ENCODE results near the gene SUPT3H. TPM values are rescaled to one million over a fixed set of nuclear protein-coding genes. Genes with fewer than 3 reads are reported as not detected.

Gene SUPT3H
- total and polyA plus RNA-seq, 2 of the 13 experiments (the other 11 are each of a cell fraction or from before 2014, with no cell fraction given), result 11.9 to 36.1 TPM

DNA sequence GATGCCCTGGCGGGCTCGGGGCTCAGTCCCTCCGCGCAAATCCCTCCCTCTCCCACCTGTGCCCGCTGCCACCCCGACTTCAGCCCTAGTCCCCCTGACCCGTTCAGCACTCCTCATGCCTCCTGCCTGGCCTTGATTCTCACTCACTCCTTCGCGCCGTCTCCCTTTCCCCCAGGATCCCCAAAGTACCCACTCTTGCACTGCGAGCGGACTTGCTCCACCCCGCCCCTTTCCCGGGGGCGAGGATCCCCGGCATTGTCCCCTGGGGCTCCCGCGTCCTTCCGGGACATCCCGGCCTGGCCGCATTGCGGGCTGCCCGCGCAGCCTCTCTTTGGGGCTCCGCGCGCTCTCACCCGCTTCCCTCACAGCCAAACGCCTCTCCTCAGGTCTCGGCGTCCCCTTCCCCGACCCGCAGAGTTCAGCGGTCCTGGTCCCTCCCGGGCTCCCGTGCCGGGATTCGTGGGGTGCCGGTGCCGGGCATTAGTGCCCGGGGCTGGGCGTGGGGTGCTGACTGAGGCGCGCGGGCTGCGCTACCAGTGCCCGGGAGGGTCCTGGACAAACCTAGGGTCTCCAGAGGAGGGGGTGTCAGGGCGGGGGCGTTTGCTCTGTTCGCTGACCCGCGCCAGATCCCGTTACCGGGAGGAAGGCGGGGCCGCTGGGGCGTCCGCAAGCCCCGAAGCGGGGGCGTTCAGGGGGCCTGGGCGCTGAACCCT, 45.5 kb upstream of the SUPT3H start (continued):
- no peak for TF ChIP-seq HNRNPH1 (optimal IDR thresholded peaks at IDR 0.05; ENCODE audit: low read depth, low read length)
- TF ChIP-seq ZNF777 (CRISPR knock-in tag; IDR thresholded peaks at IDR 0.05), result peak; percentile 13; the same call in 1 of the 2 replicates
- TF ChIP-seq ZNF501 (CRISPR knock-in tag; IDR thresholded peaks at IDR 0.05), result peak; percentile 50; the same call in 1 of the 2 replicates
- no peak for TF ChIP-seq SETDB1 (CRISPR knock-in tag; IDR thresholded peaks at IDR 0.05; ENCODE audit: borderline replicate concordance)
- 0 out of 2 replicates have a peak, but pooled peaks have one; percentile 10 for TF ChIP-seq NR2C2 (CRISPR knock-in tag; IDR thresholded peaks at IDR 0.05; ENCODE audit: borderline replicate concordance)
- no peak for TF ChIP-seq DNMT3B (CRISPR knock-in tag; conservative IDR thresholded peaks at IDR 0.05)
- TF ChIP-seq ZFX (CRISPR knock-in tag; IDR thresholded peaks at IDR 0.05; ENCODE audit: low read depth), result 0 out of 2 replicates have a peak, but pooled peaks have one; percentile 7
- TF ChIP-seq ZNF460 (CRISPR knock-in tag; IDR thresholded peaks at IDR 0.05; ENCODE audit: borderline replicate concordance), result no peak
- no peak for TF ChIP-seq SMARCE1 (IDR thresholded peaks at IDR 0.05; ENCODE audit: borderline replicate concordance)
- TF ChIP-seq, protein P1, sequence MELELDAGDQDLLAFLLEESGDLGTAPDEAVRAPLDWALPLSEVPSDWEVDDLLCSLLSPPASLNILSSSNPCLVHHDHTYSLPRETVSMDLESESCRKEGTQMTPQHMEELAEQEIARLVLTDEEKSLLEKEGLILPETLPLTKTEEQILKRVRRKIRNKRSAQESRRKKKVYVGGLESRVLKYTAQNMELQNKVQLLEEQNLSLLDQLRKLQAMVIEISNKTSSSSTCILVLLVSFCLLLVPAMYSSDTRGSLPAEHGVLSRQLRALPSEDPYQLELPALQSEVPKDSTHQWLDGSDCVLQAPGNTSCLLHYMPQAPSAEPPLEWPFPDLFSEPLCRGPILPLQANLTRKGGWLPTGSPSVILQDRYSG (CRISPR knock-in tag; IDR thresholded peaks at IDR 0.05), result no peak
- TF ChIP-seq, protein P2, sequence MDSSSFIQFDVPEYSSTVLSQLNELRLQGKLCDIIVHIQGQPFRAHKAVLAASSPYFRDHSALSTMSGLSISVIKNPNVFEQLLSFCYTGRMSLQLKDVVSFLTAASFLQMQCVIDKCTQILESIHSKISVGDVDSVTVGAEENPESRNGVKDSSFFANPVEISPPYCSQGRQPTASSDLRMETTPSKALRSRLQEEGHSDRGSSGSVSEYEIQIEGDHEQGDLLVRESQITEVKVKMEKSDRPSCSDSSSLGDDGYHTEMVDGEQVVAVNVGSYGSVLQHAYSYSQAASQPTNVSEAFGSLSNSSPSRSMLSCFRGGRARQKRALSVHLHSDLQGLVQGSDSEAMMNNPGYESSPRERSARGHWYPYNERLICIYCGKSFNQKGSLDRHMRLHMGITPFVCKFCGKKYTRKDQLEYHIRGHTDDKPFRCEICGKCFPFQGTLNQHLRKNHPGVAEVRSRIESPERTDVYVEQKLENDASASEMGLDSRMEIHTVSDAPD (CRISPR knock-in tag; IDR thresholded peaks at IDR 0.05), result no peak
- TF ChIP-seq ZBTB8A (CRISPR knock-in tag; IDR thresholded peaks at IDR 0.05; ENCODE audit: borderline replicate concordance, low read depth), result no peak
- no peak for TF ChIP-seq KMT2A (CRISPR knock-in tag; IDR thresholded peaks at IDR 0.05)
- TF ChIP-seq SRY (CRISPR knock-in tag; IDR thresholded peaks at IDR 0.05), result no peak
- TF ChIP-seq, protein P3, sequence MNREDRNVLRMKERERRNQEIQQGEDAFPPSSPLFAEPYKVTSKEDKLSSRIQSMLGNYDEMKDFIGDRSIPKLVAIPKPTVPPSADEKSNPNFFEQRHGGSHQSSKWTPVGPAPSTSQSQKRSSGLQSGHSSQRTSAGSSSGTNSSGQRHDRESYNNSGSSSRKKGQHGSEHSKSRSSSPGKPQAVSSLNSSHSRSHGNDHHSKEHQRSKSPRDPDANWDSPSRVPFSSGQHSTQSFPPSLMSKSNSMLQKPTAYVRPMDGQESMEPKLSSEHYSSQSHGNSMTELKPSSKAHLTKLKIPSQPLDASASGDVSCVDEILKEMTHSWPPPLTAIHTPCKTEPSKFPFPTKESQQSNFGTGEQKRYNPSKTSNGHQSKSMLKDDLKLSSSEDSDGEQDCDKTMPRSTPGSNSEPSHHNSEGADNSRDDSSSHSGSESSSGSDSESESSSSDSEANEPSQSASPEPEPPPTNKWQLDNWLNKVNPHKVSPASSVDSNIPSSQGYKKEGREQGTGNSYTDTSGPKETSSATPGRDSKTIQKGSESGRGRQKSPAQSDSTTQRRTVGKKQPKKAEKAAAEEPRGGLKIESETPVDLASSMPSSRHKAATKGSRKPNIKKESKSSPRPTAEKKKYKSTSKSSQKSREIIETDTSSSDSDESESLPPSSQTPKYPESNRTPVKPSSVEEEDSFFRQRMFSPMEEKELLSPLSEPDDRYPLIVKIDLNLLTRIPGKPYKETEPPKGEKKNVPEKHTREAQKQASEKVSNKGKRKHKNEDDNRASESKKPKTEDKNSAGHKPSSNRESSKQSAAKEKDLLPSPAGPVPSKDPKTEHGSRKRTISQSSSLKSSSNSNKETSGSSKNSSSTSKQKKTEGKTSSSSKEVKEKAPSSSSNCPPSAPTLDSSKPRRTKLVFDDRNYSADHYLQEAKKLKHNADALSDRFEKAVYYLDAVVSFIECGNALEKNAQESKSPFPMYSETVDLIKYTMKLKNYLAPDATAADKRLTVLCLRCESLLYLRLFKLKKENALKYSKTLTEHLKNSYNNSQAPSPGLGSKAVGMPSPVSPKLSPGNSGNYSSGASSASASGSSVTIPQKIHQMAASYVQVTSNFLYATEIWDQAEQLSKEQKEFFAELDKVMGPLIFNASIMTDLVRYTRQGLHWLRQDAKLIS (CRISPR knock-in tag; IDR thresholded peaks at IDR 0.05), result no peak
- no peak for TF ChIP-seq ZNF296 (CRISPR knock-in tag; conservative IDR thresholded peaks at IDR 0.05)
- TF ChIP-seq MAFG (CRISPR knock-in tag; IDR thresholded peaks at IDR 0.05), result no peak
- no peak for TF ChIP-seq HES4 (CRISPR knock-in tag; IDR thresholded peaks at IDR 0.05; ENCODE audit: borderline replicate concordance)
- TF ChIP-seq ZSCAN31 (CRISPR knock-in tag; IDR thresholded peaks at IDR 0.05; ENCODE audit: low read depth), result no peak
- TF ChIP-seq ZFP62 (CRISPR knock-in tag; IDR thresholded peaks at IDR 0.05), result no peak
- TF ChIP-seq, protein P4, sequence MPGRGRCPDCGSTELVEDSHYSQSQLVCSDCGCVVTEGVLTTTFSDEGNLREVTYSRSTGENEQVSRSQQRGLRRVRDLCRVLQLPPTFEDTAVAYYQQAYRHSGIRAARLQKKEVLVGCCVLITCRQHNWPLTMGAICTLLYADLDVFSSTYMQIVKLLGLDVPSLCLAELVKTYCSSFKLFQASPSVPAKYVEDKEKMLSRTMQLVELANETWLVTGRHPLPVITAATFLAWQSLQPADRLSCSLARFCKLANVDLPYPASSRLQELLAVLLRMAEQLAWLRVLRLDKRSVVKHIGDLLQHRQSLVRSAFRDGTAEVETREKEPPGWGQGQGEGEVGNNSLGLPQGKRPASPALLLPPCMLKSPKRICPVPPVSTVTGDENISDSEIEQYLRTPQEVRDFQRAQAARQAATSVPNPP (CRISPR knock-in tag; IDR thresholded peaks at IDR 0.05), result no peak
- TF ChIP-seq HNRNPK (IDR thresholded peaks at IDR 0.05; ENCODE audit: low read depth, low read length, poor library complexity, severe bottlenecking), result peak; percentile 22
- no peak for TF ChIP-seq LCORL (IDR thresholded peaks at IDR 0.05)
- no peak for TF ChIP-seq LCORL (CRISPR knock-in tag; IDR thresholded peaks at IDR 0.05)

Data from HepG2 (cell line).